ENCODE measurements around the gene CTSL.
A peak's percentile ranks its signal among the peaks of the same experiment; 100 is the strongest.

CTSL gene

GRCh38 chr9:87714819-87715218 is 11.1 kb upstream of the CTSL start:
- CTCF ChIA-PET: interaction anchor here (1.0 to 1.4 kb wide), 2 partner anchors 12 to 30 kb away, joined by 4 to 7 read pairs; partner anchors contain the start of gene CTSL
- POLR2A ChIA-PET: interaction anchor here (0.6 kb wide), 1 partner anchor 66 kb away, joined by 3 read pairs; no protein-coding TSS in a partner anchor
- TF ChIP-seq ZIC2 (tag by site-specific recombination; IDR thresholded peaks at IDR 0.05) (peak; percentile 69), REST (tag by site-specific recombination; IDR thresholded peaks at IDR 0.05) (no peak), ZNF558 (tag by site-specific recombination; IDR thresholded peaks at IDR 0.05) (no peak), GLIS2 (tag by site-specific recombination; IDR thresholded peaks at IDR 0.05) (no peak), ZNF677 (tag by site-specific recombination; IDR thresholded peaks at IDR 0.05) (no peak), ZNF654 (tag by site-specific recombination; IDR thresholded peaks at IDR 0.05; ENCODE audit: low read depth) (no peak), SCRT2 (tag by site-specific recombination; IDR thresholded peaks at IDR 0.05) (peak; percentile 58), ZBTB6 (tag by site-specific recombination; IDR thresholded peaks at IDR 0.05) (0 out of 2 replicates have a peak, but pooled peaks have one; percentile 39), ZNF366 (tag by site-specific recombination; conservative IDR thresholded peaks at IDR 0.05) (no peak), KLF1 (tag by site-specific recombination; IDR thresholded peaks at IDR 0.05) (no peak), TSHZ1 (tag by site-specific recombination; IDR thresholded peaks at IDR 0.05; ENCODE audit: borderline replicate concordance) (no peak), YY2 (tag by site-specific recombination; IDR thresholded peaks at IDR 0.05) (no peak), ZNF423 (tag by site-specific recombination; IDR thresholded peaks at IDR 0.05) (no peak), ZNF23 (tag by site-specific recombination; IDR thresholded peaks at IDR 0.05; ENCODE audit: borderline replicate concordance) (no peak), ZNF416 (tag by site-specific recombination; IDR thresholded peaks at IDR 0.05) (no peak), ZBTB26 (tag by site-specific recombination; optimal IDR thresholded peaks at IDR 0.05) (no peak), ZFP69B (tag by site-specific recombination; IDR thresholded peaks at IDR 0.05) (no peak), ZNF518A (tag by site-specific recombination; conservative IDR thresholded peaks at IDR 0.05; ENCODE audit: low read depth) (no peak), ZBTB44 (tag by site-specific recombination; IDR thresholded peaks at IDR 0.05) (0 out of 2 replicates have a peak, but pooled peaks have one; percentile 10), ZNF621 (tag by site-specific recombination; IDR thresholded peaks at IDR 0.05) (no peak)

More at GRCh38 chr9:87714819-87715218, 11.1 kb upstream of the CTSL start:
- Histone ChIP-seq H3K4me1 (ENCODE audit: control insufficient read depth, insufficient read depth, low read length) (no peaks in the 10 kb centered on the region), H3K9me3 (ENCODE audit: control insufficient read depth, insufficient read depth, low read depth, low read length) (no peaks in the 10 kb centered on the region), H3K36me3 (ENCODE audit: control insufficient read depth in 2 of 2, insufficient read depth in 1 of 2, low read length in 2 of 2) (no peaks in the 10 kb centered on the region), H3K27ac (ENCODE audit: extremely low read depth, low read depth, low read length) (no peak overlapping the region), H3K4me3 (ENCODE audit: low read depth, low read length) (no peak overlapping the region)
